Liver (tissue), 9 donors: ENCODE measurements around the gene XIAP. TPM values are rescaled to one million over a fixed set of nuclear protein-coding genes. Genes with fewer than 3 reads are reported as not detected.
"Not testable (repeated sequence)": the region's sequence is repeated elsewhere in the genome, so short reads cannot be mapped to it uniquely, and the experiment has no call there.

Experiments
- DNase-seq: peaks from one replicate; pipeline ENCODE4 v3.0.0-alpha.2; 2017; ENCODE audit warnings: low spot score
- H3K27ac ChIP-seq, 2 donors: one replicate each; pipeline ENCODE4 v1.7.0; 2013; ENCODE audit warnings: inconsistent platforms in 2 of 2, low read length in 2 of 2, control low read depth in 1 of 2, low read depth in 1 of 2, mild to moderate bottlenecking in 1 of 2
- H3K27me3 ChIP-seq, 4 donors: one replicate each; pipeline versions ENCODE4 v1.6.1 to v1.7.0; 2013; ENCODE audit warnings: low read length in 3 of 4, inconsistent platforms in 1 of 4, mild to moderate bottlenecking in 1 of 4, moderate library complexity in 1 of 4; ENCODE audit not compliant: control insufficient read depth in 4 of 4, insufficient read depth in 4 of 4
- H3K36me3 ChIP-seq, 4 donors: one replicate each; pipeline versions ENCODE4 v1.6.1 to v1.7.0; 2013; ENCODE audit warnings: low read length in 3 of 4, mild to moderate bottlenecking in 3 of 4, low read depth in 1 of 4, moderate library complexity in 1 of 4; ENCODE audit not compliant: control insufficient read depth in 4 of 4, insufficient read depth in 3 of 4
- H3K4me1 ChIP-seq, 4 donors: one replicate each; pipeline versions ENCODE4 v1.6.1 to v1.7.0; 2013; ENCODE audit warnings: low read length in 3 of 4, mild to moderate bottlenecking in 3 of 4, moderate library complexity in 1 of 4; ENCODE audit not compliant: control insufficient read depth in 4 of 4, insufficient read depth in 4 of 4
- H3K4me3 ChIP-seq, 3 donors: one replicate each; pipeline versions ENCODE4 v1.6.1 to v1.7.0; 2013; ENCODE audit warnings: low read length in 3 of 3, control low read depth in 1 of 3, low read depth in 1 of 3, mild to moderate bottlenecking in 1 of 3
- H3K9ac ChIP-seq, 2 donors: one replicate each; pipeline ENCODE4 v1.7.0; 2013; ENCODE audit warnings: low read length in 2 of 2, mild to moderate bottlenecking in 2 of 2, moderate library complexity in 2 of 2, control low read depth in 1 of 2, low read depth in 1 of 2
- H3K9me3 ChIP-seq, 4 donors: one replicate each; pipeline versions ENCODE4 v1.6.1 to v1.7.0; 2013; ENCODE audit warnings: low read length in 3 of 4; ENCODE audit not compliant: control insufficient read depth in 4 of 4
- FOXA1 ChIP-seq: IDR thresholded peaks from 2 replicates; pipeline ENCODE4 v1.6.1; 2016; ENCODE audit warnings: antibody characterized with exemption
- FOXA2 ChIP-seq: IDR thresholded peaks from 2 replicates; pipeline ENCODE4 v1.6.1; 2016; ENCODE audit warnings: antibody characterized with exemption
- HNF4A ChIP-seq, 2 donors: conservative IDR thresholded peaks; 2 replicates each; pipeline ENCODE4 v1.6.1; 2016; ENCODE audit warnings: antibody characterized with exemption in 2 of 2, mild to moderate bottlenecking in 2 of 2
- HNF4G ChIP-seq: IDR thresholded peaks from 2 replicates; pipeline ENCODE4 v1.6.1; 2016; ENCODE audit warnings: antibody characterized with exemption
- JUND ChIP-seq, 2 donors: IDR thresholded peaks; 2 replicates each; pipeline ENCODE4 v1.6.1; 2016; ENCODE audit warnings: antibody characterized with exemption in 2 of 2
- MAX ChIP-seq: IDR thresholded peaks from 2 replicates; pipeline ENCODE4 v1.6.1; 2016; ENCODE audit warnings: antibody characterized with exemption
- NR2F2 ChIP-seq: IDR thresholded peaks from 2 replicates; pipeline ENCODE4 v1.6.1; 2016; ENCODE audit warnings: antibody characterized with exemption
- RAD21 ChIP-seq, 2 donors: IDR thresholded peaks; 2 replicates each; pipeline ENCODE4 v1.6.1; 2016; ENCODE audit warnings: antibody characterized with exemption in 2 of 2, mild to moderate bottlenecking in 2 of 2
- RXRA ChIP-seq, 2 donors: IDR thresholded peaks; 2 replicates each; pipeline ENCODE4 v1.6.1; 2017 to 2018; ENCODE audit warnings: antibody characterized with exemption in 2 of 2, mild to moderate bottlenecking in 1 of 2
- SP1 ChIP-seq: IDR thresholded peaks from 2 replicates; pipeline ENCODE4 v1.6.1; 2018; ENCODE audit warnings: antibody characterized with exemption, mild to moderate bottlenecking
- TAF1 ChIP-seq: conservative IDR thresholded peaks from 2 replicates; pipeline ENCODE4 v1.6.1; 2016; ENCODE audit warnings: antibody characterized with exemption, mild to moderate bottlenecking
- YY1 ChIP-seq: IDR thresholded peaks from 2 replicates; pipeline ENCODE4 v1.6.1; 2016; ENCODE audit warnings: antibody characterized with exemption, mild to moderate bottlenecking
- ZBTB33 ChIP-seq: IDR thresholded peaks from 2 replicates; pipeline ENCODE4 v1.6.1; 2016; ENCODE audit warnings: antibody characterized with exemption
- WGBS: extraction: QIAGEN DNeasy Blood & Tissue Kit; methylation state at CpG from one replicate; pipeline ENCODE4 v1.1.7; 2013; 5-methylcytosine and 5-hydroxymethylcytosine counted together
- polyA plus RNA-seq, 2 donors: library from polyadenylated mRNA; stranded (reverse) in 1 of 2; unstranded in 1 of 2; fragments of 200-250 nt in 1 of 2; fragments of >200 nt in 1 of 2; fragmentation: Nextera tagmentation in 1 of 2; extraction: Ambion mirVana in 1 of 2; gene quantifications; one replicate each; pipeline versions ENCODE4 v1.2.1 to v1.2.3, GENCODE V29; 2013 to 2015
- total RNA-seq, 2 donors: library from RNA; depleted of rRNA; stranded (reverse); fragments of >200 nt; gene quantifications; one replicate each; pipeline ENCODE4 v1.2.3, GENCODE V29; 2014
- TF ChIP-seq, protein P1 (sequence below): IDR thresholded peaks from 2 replicates; pipeline ENCODE4 v1.6.1; 2016; ENCODE audit warnings: antibody characterized with exemption, mild to moderate bottlenecking
- donor health status: healthy.
- donor health status: healthy.
- donor health status: healthy.
- donor health status: healthy.
- donor health status: healthy.

XIAP gene
- total and polyA plus RNA-seq, 4 donors = 7.8 to 22.8 (median 15.6) TPM

DNA sequence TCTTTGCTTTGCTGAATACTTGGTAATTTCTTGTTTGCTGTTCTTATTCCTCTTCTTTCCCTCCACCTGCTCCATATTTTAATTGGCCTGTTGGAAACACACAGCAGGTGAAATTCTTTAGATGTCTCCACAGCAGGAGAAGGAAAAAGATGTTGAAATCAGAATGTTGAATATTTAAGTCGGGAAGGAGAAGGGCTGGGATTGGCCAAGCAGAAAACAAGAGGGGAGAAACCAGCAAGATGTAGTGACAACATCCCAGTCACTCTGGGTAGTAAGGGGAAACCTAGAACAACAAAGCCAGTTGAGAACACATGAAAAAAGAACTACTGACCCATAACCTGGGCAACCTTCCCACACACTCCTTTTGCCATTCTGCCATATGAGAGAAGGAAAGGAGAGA is 64.3 kb downstream of the XIAP start:
- DNase-seq = no peak
- WGBS = 63% methylated on average over 1 of the region's 1 CpG
- Histone ChIP-seq H3K36me3 (no peaks in the 10 kb centered on the region), H3K27ac (no peak overlapping the region), H3K9me3 (no peaks in the 10 kb centered on the region), H3K4me1 (no peaks in the 10 kb centered on the region), H3K9ac (no peak overlapping the region), H3K4me3 (no peak overlapping the region), H3K27me3 (no peaks in the 10 kb centered on the region)
- TF ChIP-seq YY1 (no peak), HNF4A (conservative IDR thresholded peaks at IDR 0.05) (no peak), HNF4G (no peak), TAF1 (no peak), SP1 (no peak), NR2F2 (no peak), ZBTB33 (no peak), RXRA (IDR thresholded peaks at IDR 0.05) (no peak), FOXA2 (no peak), JUND (IDR thresholded peaks at IDR 0.05) (no peak), MAX (no peak)
- TF ChIP-seq, protein P1, sequence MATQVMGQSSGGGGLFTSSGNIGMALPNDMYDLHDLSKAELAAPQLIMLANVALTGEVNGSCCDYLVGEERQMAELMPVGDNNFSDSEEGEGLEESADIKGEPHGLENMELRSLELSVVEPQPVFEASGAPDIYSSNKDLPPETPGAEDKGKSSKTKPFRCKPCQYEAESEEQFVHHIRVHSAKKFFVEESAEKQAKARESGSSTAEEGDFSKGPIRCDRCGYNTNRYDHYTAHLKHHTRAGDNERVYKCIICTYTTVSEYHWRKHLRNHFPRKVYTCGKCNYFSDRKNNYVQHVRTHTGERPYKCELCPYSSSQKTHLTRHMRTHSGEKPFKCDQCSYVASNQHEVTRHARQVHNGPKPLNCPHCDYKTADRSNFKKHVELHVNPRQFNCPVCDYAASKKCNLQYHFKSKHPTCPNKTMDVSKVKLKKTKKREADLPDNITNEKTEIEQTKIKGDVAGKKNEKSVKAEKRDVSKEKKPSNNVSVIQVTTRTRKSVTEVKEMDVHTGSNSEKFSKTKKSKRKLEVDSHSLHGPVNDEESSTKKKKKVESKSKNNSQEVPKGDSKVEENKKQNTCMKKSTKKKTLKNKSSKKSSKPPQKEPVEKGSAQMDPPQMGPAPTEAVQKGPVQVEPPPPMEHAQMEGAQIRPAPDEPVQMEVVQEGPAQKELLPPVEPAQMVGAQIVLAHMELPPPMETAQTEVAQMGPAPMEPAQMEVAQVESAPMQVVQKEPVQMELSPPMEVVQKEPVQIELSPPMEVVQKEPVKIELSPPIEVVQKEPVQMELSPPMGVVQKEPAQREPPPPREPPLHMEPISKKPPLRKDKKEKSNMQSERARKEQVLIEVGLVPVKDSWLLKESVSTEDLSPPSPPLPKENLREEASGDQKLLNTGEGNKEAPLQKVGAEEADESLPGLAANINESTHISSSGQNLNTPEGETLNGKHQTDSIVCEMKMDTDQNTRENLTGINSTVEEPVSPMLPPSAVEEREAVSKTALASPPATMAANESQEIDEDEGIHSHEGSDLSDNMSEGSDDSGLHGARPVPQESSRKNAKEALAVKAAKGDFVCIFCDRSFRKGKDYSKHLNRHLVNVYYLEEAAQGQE = no peak

GRCh38 chrX:123927845-123928244 is 68.0 kb downstream of the XIAP start:
- Histone ChIP-seq H3K9me3 (peaks cover 0 to 3% (median 0%) of the 10 kb centered on the region in 4 donors), H3K4me3 (no peak overlapping the region), H3K36me3 (no peaks in the 10 kb centered on the region), H3K4me1 (no peaks in the 10 kb centered on the region), H3K9ac (no peak overlapping the region), H3K27ac (no peak overlapping the region), H3K27me3 (no peaks in the 10 kb centered on the region)
- TF ChIP-seq, protein P1 = no peak
- TF ChIP-seq TAF1 (no peak), FOXA1 (no peak), HNF4G (no peak), MAX (no peak), RAD21 (IDR thresholded peaks at IDR 0.05) (no peak)
- DNase-seq = no peak
- WGBS = 81% methylated on average over 2 of the region's 2 CpGs

DNA sequence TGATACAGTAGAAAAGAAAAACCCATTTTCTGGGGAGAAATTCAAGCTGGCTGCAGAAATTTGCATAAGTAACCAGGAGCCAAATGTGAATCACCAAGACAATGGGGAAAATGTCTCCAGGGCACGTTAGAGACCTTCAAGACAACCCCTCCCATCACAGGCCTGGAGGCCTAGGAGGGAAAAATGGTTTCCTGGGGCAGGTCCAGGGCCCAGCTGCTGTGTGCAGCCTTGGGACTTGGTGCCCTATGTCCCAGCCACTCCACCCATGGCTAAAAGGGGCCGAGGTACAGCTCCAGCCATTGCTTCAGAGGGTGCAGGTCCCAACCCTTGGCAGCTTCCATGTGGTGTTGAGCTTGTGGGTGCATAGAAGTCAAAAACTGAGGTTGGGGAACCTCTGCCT is 72.2 kb downstream of the XIAP start:
- WGBS = 85% methylated on average over 2 of the region's 2 CpGs
- H3K27ac ChIP-seq, DNase-seq, H3K4me1 ChIP-seq, H3K27me3 ChIP-seq, H3K9ac ChIP-seq, H3K36me3 ChIP-seq, H3K4me3 ChIP-seq, H3K9me3 ChIP-seq: not testable (repeated sequence)
